ENCODE measurements around the gene CNBP.

CNBP gene

GRCh38 chr3:129218742-129219141 lies 35.0 kb upstream of the CNBP start:
- no peak for TF ChIP-seq CTCF (IDR thresholded peaks at IDR 0.05; ENCODE audit: low read length, missing control alignments)
- no peak for DNase-seq (ENCODE audit: low read depth)
- H3K4me3 ChIP-seq (replicated peaks; ENCODE audit: low read depth, low read length) = no peak overlapping the region

- no peak overlapping the region for H3K4me3 ChIP-seq (replicated peaks; ENCODE audit: low read depth, low read length)
- DNase-seq (ENCODE audit: low read depth) = no peak
- TF ChIP-seq CTCF (IDR thresholded peaks at IDR 0.05; ENCODE audit: low read length, missing control alignments) = no peak
Observed at GRCh38 chr3:129213238-129213637, 29.5 kb upstream of the CNBP start.

- DNase-seq (ENCODE audit: low read depth) = peak; percentile 85
- no peak for TF ChIP-seq CTCF (IDR thresholded peaks at IDR 0.05; ENCODE audit: low read length, missing control alignments)
- H3K4me3 ChIP-seq (replicated peaks; ENCODE audit: low read depth, low read length) = no peak overlapping the region
Observed at GRCh38 chr3:129211772-129212171, 28.1 kb upstream of the CNBP start.

- no peak overlapping the region for H3K4me3 ChIP-seq (replicated peaks; ENCODE audit: low read depth, low read length)
- TF ChIP-seq CTCF (IDR thresholded peaks at IDR 0.05; ENCODE audit: low read length, missing control alignments) = no peak
- no peak for DNase-seq (ENCODE audit: low read depth)
Observed at GRCh38 chr3:129211345-129211744, 27.6 kb upstream of the CNBP start.

- DNase-seq (ENCODE audit: low read depth) = no peak
- TF ChIP-seq CTCF (IDR thresholded peaks at IDR 0.05; ENCODE audit: low read length, missing control alignments) = no peak
- no peak overlapping the region for H3K4me3 ChIP-seq (replicated peaks; ENCODE audit: low read depth, low read length)
Observed at GRCh38 chr3:129207479-129207878, 23.8 kb upstream of the CNBP start.

- no peak for TF ChIP-seq CTCF (IDR thresholded peaks at IDR 0.05; ENCODE audit: low read length, missing control alignments)
- DNase-seq (ENCODE audit: low read depth) = no peak
- H3K4me3 ChIP-seq (replicated peaks; ENCODE audit: low read depth, low read length) = no peak overlapping the region
Observed at GRCh38 chr3:129205109-129205832, 21.6 kb upstream of the CNBP start.

GRCh38 chr3:129204473-129204872 lies 20.8 kb upstream of the CNBP start:
- H3K4me3 ChIP-seq (replicated peaks; ENCODE audit: low read depth, low read length) = no peak overlapping the region
- no peak for DNase-seq (ENCODE audit: low read depth)
- TF ChIP-seq CTCF (IDR thresholded peaks at IDR 0.05; ENCODE audit: low read length, missing control alignments) = no peak

All from fibroblast of pulmonary artery (primary cell).